OCI-LY7 (cell line): ENCODE data around the gene REXO1.

Experiments
- EZH2phosphoT487 ChIP-seq: fragments of 200-600 bp; sonication (generic); IDR thresholded peaks from 2 replicates; pipeline ENCODE4 v1.6.1; 2018; ENCODE audit warnings: low read depth, borderline replicate concordance, mild to moderate bottlenecking, mixed run types, antibody characterized with exemption, low read length, moderate library complexity, mixed read lengths
- TF ChIP-seq, protein P1 (sequence below): fragments of 200-600 bp; sonication (generic); conservative IDR thresholded peaks from 2 replicates; pipeline ENCODE4 v1.5.1; 2014; ENCODE audit warnings: mild to moderate bottlenecking, antibody characterized with exemption, low read length, moderate library complexity, mixed read lengths

DNA sequence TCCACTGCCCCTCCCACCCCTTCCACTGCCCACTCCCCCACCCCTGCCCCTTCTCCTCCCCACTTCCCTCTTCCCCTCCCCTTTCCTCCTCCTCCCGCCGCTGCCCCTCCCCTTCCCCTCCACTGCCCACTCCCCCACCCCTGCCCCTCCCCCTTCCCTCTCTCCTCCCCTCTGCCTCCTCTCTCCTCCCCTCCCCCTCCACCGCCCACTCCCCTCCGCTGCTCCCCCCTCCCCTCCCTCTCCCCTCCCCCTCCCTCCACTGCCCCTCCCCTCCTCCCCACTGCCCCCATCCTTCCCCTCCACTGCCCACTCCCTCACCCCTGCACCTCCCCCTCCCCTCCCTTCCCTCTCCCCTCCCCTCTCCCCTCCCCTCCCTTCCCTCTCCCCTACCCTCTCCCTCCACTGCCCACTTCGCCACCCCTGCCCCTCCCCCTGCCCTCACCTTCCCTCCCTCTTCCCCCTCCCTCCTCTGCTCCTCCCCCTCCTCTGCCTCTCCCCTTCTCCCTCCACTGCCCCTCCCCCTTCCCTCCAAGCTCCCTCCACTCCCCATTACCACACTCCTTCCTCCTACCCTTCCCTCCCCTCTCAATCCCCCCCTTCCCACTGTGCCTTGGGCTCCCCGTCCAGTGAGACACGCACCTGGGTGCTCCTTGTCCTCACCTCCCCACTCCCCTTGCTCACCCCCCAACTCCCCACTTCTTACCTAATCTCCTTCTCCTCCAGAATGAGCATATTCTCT lies 58.1 kb downstream of the REXO1 start:
- TF ChIP-seq, protein P1, sequence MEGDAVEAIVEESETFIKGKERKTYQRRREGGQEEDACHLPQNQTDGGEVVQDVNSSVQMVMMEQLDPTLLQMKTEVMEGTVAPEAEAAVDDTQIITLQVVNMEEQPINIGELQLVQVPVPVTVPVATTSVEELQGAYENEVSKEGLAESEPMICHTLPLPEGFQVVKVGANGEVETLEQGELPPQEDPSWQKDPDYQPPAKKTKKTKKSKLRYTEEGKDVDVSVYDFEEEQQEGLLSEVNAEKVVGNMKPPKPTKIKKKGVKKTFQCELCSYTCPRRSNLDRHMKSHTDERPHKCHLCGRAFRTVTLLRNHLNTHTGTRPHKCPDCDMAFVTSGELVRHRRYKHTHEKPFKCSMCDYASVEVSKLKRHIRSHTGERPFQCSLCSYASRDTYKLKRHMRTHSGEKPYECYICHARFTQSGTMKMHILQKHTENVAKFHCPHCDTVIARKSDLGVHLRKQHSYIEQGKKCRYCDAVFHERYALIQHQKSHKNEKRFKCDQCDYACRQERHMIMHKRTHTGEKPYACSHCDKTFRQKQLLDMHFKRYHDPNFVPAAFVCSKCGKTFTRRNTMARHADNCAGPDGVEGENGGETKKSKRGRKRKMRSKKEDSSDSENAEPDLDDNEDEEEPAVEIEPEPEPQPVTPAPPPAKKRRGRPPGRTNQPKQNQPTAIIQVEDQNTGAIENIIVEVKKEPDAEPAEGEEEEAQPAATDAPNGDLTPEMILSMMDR: no peak
- TF ChIP-seq EZH2phosphoT487: no peak
